Measurements from ENCODE around the gene ST6GALNAC4.

The ST6GALNAC4 gene

DNA sequence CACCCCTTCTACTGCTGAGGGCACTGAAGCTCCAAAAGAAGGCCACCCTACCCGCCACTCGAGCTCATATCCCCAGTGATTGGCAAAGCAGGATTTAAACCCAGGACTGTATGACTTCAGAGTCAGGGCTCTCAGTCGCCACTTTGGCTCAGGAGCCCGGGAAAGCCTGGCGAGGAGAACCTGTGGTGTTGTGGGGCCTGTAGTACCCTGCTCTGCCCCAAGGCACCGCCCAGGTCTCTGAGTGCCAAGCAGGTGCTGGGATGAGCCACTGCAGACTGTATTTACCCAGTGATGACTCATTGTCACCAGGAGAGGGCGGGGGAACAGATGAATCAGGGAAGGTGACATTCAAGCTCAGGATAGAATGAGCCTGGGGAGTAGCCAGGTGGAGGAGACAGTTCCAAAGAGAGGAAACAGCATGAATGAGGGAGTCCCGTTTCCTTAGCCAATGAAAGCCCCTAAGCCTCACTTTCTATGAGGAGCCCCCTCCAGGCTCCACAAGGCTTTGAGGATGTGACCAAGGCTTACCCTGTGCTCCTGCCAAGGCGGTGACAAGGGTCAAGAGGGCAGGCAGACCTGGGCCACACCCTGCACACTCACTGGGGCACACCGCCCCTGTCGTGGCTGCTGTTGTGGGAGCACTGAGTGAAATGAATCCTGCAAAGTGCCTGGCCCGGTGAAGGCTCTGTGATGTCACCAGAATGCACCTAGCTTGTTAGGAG, 38.6 kb upstream of the ST6GALNAC4 start:
- no peak for DNase-seq (ENCODE audit: low read depth, low spot score)
- in situ Hi-C loops (cut with HindIII; ENCODE audit: low sequenced_read_pairs): no loop called here
- H3K4me3 ChIP-seq (ENCODE audit: low read depth, low read length): no peak overlapping the region
- TF ChIP-seq, protein P1, sequence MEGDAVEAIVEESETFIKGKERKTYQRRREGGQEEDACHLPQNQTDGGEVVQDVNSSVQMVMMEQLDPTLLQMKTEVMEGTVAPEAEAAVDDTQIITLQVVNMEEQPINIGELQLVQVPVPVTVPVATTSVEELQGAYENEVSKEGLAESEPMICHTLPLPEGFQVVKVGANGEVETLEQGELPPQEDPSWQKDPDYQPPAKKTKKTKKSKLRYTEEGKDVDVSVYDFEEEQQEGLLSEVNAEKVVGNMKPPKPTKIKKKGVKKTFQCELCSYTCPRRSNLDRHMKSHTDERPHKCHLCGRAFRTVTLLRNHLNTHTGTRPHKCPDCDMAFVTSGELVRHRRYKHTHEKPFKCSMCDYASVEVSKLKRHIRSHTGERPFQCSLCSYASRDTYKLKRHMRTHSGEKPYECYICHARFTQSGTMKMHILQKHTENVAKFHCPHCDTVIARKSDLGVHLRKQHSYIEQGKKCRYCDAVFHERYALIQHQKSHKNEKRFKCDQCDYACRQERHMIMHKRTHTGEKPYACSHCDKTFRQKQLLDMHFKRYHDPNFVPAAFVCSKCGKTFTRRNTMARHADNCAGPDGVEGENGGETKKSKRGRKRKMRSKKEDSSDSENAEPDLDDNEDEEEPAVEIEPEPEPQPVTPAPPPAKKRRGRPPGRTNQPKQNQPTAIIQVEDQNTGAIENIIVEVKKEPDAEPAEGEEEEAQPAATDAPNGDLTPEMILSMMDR (IDR thresholded peaks at IDR 0.05; ENCODE audit: low read depth, low read length): no peak

DNA sequence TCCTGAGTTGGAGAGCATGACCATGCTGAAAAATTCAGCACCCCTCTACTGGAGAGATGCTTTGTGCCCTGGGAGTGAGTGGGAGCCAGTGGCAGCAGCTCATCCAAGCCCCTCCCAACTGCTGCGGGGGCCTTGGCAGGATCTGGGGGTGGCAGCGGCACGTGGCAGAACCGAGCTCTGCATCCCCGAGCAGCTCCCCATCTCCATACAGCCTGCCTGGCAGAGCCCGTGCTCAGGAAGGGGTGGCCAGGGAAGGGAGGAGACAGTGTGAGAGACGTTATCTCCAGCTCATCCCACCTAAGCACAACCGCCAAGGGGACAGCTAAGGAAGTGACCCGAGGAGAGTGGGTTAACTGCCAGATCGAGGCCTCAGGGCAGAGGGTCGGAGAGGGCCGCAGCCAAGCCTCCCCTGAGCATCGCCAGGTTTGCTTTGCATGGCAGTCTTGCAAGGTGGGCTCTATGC, 38.0 kb upstream of the ST6GALNAC4 start:
- no peak overlapping the region for H3K4me3 ChIP-seq (ENCODE audit: low read depth, low read length)
- DNase-seq (ENCODE audit: low read depth, low spot score): no peak
- TF ChIP-seq, protein P1 (IDR thresholded peaks at IDR 0.05; ENCODE audit: low read depth, low read length): no peak
- in situ Hi-C loops (cut with HindIII; ENCODE audit: low sequenced_read_pairs): no loop called here

DNA sequence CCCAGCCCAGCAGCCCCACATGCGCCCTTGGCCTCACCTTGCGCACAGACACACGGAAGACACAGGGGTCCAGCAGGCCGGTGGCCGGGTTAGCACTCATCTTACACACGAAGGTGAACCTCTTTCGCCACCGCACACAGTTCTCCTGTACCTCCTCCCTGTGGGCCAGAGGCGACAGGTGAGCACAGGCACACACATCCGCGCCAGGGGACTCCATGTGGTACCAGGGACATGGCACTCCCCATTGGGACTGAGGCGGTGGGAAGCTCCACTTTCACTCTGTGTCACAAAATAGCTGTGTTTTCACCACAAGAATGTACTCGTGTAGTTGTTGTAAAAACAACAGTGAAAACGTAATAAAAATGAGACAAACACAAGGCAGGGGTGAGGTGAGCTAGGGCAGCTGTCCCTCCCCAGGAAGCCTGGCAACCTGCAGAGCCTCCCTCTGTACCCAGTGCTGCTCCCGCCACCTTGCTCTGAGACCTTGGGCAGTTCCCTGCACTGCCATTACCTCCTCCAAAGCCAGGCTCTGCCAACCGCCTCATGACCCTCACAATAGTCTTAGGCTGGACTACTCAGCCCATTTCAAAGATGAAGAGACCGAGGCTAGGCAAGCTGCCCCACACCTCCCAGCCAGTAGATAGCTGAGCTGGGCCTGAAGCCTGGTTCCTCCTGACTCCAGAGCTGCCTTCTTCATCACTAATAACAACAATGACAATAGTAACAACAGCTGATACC, 37.1 kb upstream of the ST6GALNAC4 start:
- DNase-seq (ENCODE audit: low read depth, low spot score): no peak

DNA sequence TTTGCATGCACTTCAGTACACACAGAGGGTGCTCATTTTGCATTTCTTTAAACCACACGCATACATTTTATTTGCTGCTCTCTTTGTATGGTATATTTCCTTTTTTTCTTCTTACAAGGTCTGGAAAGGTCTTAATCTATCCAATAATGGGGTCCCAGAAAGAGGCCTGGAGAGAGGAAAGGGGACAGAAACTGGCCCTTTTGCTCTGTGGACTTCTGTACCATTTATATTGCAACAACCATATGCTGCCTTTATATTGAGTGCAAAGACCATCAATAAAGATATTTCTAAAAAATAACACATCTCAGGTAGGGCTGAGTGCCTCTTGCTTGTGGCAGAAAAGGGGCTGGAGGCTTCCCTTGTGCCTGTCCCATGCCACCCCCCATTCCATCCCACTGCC, 36.3 kb upstream of the ST6GALNAC4 start:
- no peak for DNase-seq (ENCODE audit: low read depth, low spot score)
- in situ Hi-C loops (cut with HindIII; ENCODE audit: low sequenced_read_pairs): no loop called here
- TF ChIP-seq, protein P1 (IDR thresholded peaks at IDR 0.05; ENCODE audit: low read depth, low read length): no peak
- no peak overlapping the region for H3K4me3 ChIP-seq (ENCODE audit: low read depth, low read length)

More for the DNA sequence above, 37.1 kb upstream of the ST6GALNAC4 start:
- no peak overlapping the region for H3K4me3 ChIP-seq (ENCODE audit: low read depth, low read length)
- TF ChIP-seq, protein P1 (IDR thresholded peaks at IDR 0.05; ENCODE audit: low read depth, low read length): no peak
- in situ Hi-C loops (cut with HindIII; ENCODE audit: low sequenced_read_pairs): no loop called here

DNA sequence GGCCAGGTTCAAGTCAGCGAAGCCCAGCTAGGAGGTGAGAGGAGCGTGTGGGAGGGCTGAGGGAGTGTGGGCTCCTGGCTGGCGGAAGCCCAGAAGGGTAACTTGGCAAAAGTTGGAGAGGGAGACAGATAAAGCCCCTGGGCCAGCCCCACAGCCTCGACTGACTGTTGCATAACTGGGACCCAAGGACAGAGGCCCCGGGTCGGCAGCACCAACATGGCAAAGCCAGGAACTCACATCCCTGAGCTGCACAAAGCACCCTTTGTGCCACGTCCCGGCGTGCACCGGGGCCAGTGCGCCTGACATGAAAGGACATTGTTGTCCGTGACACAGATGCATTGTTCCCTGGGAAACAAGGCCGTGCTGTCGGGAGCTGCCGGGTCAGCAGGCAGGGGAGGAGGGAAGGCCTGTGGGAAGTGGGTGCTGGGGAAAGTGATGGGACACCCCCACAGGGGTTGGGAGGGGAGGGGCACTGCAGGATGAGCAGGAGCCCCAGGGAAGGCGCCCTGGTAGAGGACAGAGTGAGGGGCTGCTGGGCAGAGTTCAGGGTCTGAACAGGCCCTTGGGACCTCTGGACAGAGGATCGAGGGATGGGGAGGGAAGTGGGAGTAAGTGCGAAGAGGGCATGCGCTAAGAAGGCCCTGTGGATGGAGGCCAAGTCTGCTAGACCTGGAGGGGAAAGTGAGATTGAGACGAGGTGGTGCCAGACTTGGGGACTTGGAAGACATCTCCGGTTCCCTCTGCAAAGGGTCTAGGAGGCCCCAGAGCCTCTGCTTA, 33.9 kb upstream of the ST6GALNAC4 start:
- in situ Hi-C loops (cut with HindIII; ENCODE audit: low sequenced_read_pairs): no loop called here
- TF ChIP-seq, protein P1 (IDR thresholded peaks at IDR 0.05; ENCODE audit: low read depth, low read length): no peak
- H3K4me3 ChIP-seq (ENCODE audit: low read depth, low read length): no peak overlapping the region
- DNase-seq (ENCODE audit: low read depth, low spot score): no peak

DNA sequence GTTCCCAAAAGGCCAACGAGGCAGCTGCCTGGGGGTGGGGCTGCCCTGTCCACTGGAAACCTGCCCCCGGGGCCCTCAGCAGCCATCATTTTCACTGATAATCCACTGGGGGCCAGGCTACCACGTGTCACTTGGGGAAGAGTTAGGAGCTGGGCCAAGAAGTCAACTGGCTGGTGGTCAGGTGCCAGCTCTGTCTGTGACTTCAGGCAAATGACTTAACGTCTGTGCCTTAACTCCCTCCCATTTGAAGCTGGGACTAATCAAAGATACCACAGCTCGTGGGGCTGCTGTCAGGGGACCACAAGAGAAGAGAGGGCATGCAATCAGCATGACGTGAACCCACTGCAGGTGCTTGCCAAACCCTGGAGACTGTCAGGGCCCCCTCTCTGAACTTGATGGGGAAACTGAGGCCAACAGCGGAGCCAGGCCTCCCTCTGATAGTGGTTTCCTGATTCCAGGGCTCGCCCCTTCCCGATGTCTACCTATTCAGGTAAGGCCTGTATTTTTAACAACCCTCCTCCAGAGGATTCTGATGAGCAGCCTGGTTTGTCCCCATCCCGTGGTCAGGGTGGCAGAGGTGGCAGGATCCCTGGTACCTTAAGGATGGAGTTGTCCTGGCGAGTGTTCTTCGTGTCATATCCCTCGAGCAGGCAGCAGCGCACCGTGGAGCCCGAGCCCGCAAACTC, 33.1 kb upstream of the ST6GALNAC4 start:
- TF ChIP-seq, protein P1 (IDR thresholded peaks at IDR 0.05; ENCODE audit: low read depth, low read length): no peak
- in situ Hi-C loops (cut with HindIII; ENCODE audit: low sequenced_read_pairs): no loop called here
- no peak for DNase-seq (ENCODE audit: low read depth, low spot score)
- no peak overlapping the region for H3K4me3 ChIP-seq (ENCODE audit: low read depth, low read length)

Measured in astrocyte of the spinal cord (primary cell).